HG03457 (cell line): ENCODE results near the gene AGPAT1.
"Not testable (repeated sequence)": the region's sequence is repeated elsewhere in the genome, so short reads cannot be mapped to it uniquely, and the experiment has no call there.

Source experiments
- ATAC-seq: cut with Tn5 transposase; IDR thresholded peaks from one replicate; pipeline ENCODE4 v1.9.1; 2021; ENCODE audit warnings: moderate number of reproducible peaks; ENCODE audit not compliant: unreplicated experiment

AGPAT1 gene

GRCh38 chr6:32187725-32188380, 12.0 kb upstream of the AGPAT1 start:
- ATAC-seq = not testable (repeated sequence)

GRCh38 chr6:32187009-32187709, 11.3 kb upstream of the AGPAT1 start:
- ATAC-seq = no peak

DNA sequence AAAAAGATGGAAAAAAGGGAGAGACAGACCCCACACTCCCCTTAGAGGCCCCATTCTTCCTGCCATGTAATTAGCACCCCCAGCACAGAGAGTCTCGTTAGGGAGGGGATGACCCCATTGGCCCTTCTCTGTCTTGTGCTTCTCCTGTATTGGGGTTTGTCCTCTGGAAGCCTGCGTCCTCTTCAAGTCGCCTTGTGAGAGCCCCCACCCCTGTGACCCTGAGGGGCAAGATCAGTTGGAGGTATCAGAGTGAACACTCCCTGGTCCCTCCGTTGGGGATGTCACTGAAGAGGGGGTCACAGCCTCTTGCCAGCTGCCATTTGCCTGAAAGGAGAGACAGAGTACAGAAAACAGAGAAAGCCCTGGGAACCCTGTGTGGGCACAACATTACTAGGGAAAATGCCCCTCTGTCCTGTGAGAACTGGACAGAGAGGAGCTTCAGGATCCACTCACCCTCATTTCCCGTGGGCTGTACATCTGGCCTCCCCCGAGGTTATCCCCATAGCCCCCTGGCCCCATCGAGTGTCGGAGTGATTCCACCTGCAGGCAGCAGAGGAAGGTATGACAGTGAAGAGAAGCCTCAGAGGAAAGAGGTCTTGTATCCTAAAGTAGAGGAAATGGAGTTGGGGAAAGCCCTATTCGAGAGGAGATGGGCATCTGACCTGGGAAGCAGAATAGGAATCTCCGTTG, 10.4 kb upstream of the AGPAT1 start:
- ATAC-seq = not testable (repeated sequence)

GRCh38 chr6:32185681-32186131, 9.8 kb upstream of the AGPAT1 start:
- not testable (repeated sequence) for ATAC-seq

DNA sequence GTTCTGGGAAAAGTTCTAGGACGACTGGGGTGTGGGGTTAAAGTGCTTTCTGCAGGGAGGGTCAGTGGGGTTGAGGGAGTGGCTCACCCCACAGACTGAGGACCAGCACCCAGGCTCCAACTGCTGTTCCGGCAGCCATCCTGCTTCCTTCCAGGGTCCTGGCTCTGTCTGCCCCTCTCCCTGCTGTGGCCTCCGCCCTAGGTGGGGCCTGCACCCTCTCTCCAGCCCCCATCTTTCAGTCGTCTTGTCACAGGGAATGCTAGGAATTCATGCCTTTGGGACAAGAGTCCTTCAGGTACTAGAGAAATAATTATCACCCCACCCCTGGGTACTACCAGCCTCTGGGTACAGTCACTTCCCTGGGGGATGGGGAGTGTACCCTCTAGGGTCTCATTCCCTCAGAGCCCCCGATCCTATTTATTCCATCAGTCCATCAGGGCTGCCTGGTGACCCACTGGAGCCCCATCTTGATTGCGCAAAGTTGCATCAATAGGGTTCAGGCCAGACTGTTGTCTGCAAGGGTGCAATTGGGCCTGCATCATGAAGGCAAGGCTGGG, 8.3 kb upstream of the AGPAT1 start, which contains the start of gene AGER:
Gene AGER, minus strand, starts transcription at position 170 of the 557 bp plus-strand sequence. Its CDS starts 31 bp downstream, at position 139.
- no peak for ATAC-seq

GRCh38 chr6:32183483-32184083, 7.7 kb upstream of the AGPAT1 start:
- no peak for ATAC-seq

DNA sequence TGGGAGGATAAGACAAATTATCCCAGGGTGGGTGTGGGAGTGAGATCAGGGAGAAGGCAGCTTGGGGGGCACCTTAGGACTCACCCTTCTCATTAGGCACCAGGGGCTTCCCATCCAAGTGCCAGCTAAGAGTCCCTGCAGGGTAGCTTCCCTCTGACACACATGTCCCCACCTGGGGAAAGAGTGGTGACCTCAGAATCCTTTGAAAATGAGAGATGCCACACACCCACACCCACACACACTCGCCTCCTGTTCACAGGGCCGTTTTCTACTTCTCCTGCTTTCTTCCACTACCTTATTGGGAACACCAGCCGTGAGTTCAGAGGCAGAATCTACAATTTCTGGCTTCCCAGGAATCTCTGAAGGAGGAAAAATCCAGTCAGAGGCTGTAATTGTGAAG, 7.1 kb upstream of the AGPAT1 start:
- no peak for ATAC-seq

DNA sequence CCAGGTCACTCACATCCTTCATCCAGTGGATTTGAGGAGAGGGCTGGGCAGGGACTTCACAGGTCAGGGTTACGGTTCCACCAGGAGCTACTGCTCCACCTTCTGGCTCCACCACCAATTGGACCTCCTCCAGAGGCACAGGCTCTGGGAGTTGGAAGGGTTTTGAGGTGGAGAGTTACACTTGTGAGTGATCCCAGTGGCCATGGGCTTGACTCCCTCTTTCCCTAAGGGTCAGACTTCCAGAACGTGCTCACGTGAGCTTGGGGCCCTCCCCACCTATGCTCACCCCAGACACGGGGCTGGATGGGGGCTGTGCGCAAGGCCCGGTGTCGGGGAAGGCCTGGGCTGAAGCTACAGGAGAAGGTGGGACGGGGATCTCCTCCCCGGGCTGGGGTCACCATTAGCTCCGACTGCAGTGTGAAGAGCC, 6.7 kb upstream of the AGPAT1 start:
- no peak for ATAC-seq

DNA sequence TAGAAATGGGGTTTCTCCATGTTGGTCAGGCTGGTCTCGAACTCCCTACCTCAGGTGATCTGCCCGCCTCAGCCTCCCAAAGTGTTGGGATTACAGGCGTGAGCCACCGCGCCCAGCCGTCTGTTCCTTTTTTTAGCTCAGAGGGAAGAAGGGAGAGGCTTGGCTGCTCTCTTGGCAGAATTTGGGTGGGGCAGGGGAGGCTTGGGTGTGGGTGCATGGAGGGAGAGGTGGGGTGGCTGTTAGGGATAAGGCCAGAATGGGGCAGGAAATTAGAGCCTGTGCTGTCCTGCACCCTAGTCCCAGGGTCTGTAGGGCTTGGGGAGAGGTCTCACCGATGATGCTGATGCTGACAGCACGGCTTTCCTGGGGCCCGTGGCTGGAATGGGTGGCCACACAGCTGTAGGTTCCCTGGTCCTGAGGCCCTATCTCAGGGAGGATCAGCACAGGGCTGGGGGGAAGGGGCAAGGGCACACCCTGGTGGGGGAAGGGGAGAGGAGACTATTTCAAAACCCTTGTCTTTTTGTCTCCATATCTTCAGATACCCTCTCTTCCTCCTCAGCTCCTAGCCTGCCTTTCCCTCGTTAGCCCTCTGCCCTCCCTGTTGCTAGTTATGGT, 6.1 kb upstream of the AGPAT1 start:
- no peak for ATAC-seq

- ATAC-seq = no peak
Measured at GRCh38 chr6:32181148-32181702, 5.3 kb upstream of the AGPAT1 start.

- ATAC-seq = no peak
Measured at GRCh38 chr6:32179766-32180405, 4.0 kb upstream of the AGPAT1 start.

DNA sequence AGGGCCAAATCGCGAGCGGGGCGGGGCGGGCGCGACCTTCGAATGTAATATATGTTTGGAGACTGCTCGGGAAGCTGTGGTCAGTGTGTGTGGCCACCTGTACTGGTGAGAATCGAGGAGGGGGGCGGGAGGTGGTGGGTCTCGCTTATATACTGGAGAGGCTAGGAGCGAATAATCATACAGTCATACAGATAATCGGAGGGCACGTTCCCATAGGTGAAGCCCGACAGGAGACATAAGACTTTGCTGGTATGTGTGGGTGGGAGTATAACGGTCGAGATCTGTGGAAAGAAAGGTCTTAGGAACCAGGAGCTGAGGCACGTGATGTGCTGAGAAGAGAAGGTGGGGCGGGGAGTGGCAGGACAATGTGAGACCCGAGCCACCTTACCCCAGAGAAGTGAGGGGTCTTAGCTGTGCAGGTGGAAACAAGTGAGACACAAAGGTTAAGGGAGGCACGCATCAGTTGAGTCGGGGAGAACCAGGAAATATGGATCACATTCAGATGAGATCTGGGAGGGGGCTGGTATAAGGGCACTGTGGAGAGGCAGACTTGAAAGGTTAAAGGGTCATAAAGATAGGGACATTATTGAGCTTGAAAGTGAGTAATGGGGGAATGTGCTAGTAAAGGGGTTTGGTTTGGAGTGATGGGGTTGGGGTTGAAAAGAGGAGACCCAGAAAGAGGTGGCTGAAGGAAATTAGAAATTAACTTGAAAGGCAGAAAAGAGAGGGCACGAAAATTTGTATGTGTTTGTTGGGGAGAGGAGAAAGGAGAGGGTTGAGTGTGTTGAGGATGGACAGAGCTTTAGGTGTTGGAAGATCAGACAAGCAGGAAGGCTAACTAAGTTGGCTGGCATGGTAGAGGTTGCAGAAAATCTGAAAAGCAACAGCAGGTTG, 2.9 kb upstream of the AGPAT1 start:
- ATAC-seq = no peak

GRCh38 chr6:32177788-32178546, 2.1 kb upstream of the AGPAT1 start, which contains the start of gene RNF5:
Gene RNF5 (plus strand): TSS chr6:32178405. CDS start chr6:32178512, 107 bp downstream.
- ATAC-seq = peak; percentile 74

- peak; percentile 3 for ATAC-seq
Measured at GRCh38 chr6:32177183-32177787, 1.4 kb upstream of the AGPAT1 start.

GRCh38 chr6:32176476-32177182, 745 bp upstream of the AGPAT1 start:
- ATAC-seq = no peak

- no peak for ATAC-seq
Measured at GRCh38 chr6:32175322-32175710, 568 bp downstream of the AGPAT1 start.

- ATAC-seq = no peak
Measured at GRCh38 chr6:32174416-32174815, 1.5 kb downstream of the AGPAT1 start.
